DMS153 (cell line): Measurements from ENCODE around the gene FGL2.
"Not testable (repeated sequence)": the region's sequence is repeated elsewhere in the genome, so short reads cannot be mapped to it uniquely, and the experiment has no call there.

Source experiments
- DNase-seq: peaks from one replicate; lab custom pipeline; 2025; lab: John Stamatoyannopoulos, UW

Gene FGL2, protein sequence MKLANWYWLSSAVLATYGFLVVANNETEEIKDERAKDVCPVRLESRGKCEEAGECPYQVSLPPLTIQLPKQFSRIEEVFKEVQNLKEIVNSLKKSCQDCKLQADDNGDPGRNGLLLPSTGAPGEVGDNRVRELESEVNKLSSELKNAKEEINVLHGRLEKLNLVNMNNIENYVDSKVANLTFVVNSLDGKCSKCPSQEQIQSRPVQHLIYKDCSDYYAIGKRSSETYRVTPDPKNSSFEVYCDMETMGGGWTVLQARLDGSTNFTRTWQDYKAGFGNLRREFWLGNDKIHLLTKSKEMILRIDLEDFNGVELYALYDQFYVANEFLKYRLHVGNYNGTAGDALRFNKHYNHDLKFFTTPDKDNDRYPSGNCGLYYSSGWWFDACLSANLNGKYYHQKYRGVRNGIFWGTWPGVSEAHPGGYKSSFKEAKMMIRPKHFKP

DNA sequence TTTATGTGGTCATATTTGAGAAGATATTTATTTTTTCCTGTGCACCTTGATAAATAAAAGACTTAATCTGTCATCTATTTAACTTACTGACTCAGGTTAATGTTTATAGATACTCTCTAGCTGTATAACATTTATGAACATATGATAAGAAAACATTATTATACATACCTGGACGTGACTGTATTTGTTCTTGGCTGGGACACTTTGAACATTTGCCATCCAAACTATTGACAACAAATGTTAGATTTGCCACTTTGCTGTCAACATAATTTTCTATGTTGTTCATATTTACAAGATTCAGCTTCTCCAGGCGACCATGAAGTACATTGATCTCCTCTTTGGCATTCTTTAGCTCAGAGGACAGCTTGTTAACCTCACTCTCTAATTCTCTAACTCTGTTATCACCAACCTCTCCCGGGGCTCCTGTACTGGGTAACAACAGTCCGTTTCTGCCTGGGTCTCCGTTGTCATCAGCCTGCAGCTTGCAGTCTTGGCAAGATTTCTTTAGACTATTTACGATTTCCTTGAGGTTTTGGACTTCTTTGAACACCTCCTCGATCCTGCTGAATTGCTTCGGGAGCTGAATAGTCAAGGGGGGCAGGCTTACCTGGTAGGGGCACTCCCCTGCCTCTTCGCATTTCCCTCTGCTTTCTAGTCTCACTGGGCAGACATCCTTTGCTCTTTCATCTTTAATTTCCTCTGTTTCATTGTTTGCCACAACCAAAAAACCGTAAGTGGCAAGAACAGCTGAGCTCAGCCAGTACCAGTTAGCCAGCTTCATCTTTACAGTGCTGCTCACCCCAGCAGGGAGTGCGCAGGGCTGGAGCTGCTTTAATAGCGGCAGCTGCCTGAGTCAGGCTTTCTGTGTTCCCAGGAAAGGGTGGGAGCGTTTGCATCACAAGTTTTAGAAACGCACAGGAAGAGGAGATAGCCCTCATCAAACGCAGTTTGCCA, at the start of gene FGL2:
TSS of gene FGL2 (minus strand) at position 807 of the 954 bp plus-strand sequence. CDS start at position 781, 26 bp downstream.
- DNase-seq: no peak

DNA sequence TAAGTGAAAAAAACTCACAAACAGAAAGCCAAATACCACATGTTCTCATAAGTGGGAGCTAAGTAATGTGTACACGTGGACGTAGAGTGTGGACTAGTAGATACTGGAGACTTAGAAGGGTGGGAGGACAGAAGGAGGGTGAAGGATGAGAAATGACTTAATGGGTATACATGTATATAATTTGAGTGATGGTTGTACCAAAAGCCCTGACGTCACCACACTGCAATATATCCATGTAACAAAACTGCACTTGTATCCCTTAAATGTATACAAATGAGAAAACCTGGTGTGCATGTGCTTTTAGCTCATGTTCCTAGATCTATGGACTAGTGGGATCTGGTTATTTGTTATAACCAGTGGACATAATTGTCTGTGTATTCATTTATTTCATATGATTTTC, 48.5 kb upstream of the FGL2 start:
- no peak for DNase-seq

DNA sequence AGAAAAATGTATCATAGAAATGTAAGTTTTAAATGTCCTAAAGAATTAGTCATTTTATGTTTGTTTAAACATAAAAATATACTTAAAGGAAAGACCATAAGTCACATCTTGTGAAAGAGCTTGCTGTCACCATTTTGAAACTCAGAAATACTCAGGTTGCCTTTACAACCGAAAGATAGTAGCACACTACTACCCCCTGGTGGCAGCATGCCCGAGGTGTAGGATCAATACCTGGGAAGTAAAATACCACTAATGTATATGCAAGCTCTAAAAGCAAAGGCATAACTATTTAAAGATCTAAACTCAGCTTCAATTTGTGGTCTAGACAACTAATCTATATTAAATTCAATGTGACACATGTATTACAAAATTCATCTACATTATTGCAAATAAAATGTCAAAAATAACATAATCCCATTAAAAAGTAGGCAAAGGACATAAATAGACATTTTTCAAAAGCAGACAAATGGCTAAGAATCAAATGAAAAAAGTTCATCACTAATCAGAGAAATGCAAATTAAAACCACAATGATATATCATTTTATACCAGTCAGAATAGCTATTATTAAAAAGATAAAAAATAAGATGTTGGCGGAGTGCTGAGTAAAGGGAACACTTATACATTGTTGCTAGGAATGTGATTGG, 47.7 kb upstream of the FGL2 start:
- peak; percentile 18 for DNase-seq

DNA sequence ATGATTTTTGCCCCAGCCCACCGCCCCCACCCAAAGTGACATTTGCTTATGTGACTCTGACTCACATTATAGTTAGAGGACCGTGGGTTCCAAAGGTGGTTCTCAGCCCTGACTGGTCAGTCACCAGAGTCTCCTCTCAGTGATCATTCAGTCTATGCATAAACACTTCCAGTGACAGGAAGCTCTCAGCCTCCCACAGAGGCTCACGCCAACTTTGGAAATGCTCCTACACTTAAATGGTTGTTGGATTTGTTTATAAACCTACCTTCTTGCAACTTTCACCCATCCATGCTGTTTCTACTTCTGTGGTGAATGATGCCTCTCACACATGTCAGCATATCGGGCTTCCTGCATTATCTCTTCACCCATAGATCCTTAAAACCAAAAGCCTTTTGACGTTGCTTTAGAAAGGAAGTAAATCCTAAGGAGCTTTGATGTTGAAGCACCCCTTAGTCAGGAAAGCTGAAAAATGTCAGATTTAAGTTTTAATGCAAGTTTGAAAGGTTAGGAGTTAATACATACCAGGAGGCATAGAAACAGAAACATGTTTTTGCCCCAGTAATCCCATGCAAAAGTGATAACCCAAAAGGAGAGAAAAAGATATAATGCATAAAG, 46.5 kb upstream of the FGL2 start:
- DNase-seq: no peak

DNA sequence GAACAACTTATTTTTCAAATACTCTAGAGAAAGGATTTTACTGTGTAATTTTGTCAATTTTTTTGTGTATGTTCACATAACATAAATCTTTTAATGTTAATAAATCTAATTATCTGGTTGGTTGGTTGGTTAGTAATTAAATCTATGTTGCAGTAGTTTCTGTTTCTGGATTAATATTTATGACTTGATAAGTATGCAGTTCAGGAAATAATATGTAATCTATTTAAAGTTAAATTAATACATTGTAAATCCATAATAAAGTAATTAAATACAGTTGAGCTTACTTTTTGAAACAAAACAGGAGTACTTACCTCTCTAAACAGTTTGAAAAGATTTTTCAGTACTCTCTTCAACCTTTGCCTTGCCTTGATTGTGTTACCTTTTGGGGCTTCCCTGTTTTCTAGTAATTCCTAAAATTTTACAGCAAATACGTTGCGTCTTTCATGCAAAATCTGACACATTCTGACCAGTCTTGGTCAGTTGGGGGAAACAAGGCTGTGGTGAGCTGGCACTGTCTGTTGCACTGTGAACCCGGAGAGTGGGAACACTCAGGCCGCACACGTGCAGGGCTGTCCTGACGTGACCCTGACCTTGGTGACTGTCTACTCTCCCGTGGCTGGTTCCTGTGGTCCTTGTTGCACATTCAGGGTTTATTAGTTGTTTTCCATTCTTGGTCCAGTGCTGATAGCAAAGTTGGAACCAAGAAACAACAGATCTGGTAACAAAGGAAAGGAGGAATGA, 45.6 kb upstream of the FGL2 start:
- no peak for DNase-seq

DNA sequence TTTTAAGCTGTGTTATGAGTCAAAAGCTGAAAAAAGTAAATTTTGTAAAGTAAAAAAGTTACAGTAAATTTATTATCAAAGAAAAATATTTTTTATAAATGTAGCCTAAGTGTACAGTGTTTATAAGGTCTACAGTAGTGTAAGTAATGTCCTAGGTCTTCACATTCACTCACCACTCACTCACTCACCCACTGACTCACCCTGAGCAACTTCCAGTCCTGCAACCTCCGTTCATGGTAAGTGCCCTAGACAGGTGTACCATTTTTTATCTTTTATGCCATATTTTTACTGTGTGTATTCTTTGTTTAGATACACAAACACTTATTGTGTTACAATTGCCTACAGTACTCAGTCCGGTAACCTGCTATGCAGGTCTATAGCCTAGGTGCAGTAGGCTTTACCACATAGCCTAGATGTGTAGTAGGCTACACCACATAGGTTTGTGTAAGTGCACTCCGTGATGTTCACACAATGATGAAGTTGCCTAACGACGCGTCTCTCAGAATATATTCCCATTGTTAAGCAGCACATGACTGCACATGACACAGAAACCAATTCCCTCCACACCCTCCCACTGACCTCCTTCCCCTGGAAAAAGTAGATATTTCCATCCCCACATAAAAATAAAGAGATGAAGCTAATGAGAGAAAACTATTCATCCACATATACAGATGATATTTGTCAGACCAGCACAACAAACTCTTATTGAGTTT, 44.8 kb upstream of the FGL2 start:
- no peak for DNase-seq

DNA sequence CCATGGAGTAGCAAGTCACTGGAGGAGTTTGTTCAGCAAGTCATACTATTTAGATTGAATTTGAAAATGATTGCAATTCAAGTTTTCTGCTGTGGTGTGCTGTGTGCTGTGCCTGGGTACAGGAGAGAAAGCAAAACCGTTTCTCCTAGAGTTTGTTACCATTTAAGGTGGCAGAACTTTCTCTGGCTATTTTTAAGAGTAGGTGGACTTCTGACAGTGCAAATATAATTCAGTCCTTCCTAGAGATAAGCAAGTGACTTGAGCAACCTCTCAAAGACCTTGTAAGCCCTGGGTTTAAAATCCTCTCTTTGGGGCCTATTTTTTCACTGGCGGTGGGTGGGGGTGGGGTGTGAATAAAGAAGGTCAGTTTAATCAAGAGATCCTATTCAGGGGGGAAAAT, 42.9 kb upstream of the FGL2 start:
- DNase-seq: no peak

DNA sequence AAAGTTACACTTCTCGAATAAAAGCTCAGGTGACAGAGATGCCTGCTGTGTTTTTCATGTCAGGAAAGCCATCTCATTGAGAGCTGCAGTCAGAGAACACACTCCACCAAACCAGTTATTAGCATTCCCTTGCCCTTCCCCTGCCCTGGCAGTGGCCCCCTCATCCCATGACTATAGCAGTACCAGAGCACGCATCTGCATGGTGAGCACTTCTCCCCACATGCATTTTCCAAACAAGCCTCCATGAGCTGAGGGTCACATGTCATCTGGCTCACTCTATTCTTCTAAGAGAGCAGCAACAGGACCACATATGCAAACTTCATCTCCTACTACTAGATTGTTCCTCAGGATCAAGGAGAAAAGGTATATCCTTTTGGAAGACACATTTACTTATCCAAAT, 42.4 kb upstream of the FGL2 start:
- no peak for DNase-seq

DNA sequence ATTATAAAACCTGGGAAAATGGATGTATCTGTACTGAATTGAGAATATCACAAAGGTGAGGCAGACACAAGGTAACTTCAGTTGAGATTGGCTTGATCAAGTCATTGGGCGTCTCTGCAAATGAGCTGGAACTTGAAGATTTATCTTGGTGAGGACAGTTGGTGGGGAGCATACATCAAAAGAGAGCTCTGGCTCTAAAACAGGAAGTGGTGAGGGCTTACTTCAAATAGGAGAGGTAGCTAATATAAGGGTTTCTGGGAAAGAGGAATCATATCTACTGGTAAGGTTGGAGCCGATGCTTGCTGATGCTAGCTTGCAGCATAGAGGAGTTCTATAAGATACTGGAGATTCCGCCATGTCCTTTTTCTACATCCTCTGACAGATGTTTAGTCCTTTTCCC, 39.9 kb upstream of the FGL2 start:
- DNase-seq: no peak

DNA sequence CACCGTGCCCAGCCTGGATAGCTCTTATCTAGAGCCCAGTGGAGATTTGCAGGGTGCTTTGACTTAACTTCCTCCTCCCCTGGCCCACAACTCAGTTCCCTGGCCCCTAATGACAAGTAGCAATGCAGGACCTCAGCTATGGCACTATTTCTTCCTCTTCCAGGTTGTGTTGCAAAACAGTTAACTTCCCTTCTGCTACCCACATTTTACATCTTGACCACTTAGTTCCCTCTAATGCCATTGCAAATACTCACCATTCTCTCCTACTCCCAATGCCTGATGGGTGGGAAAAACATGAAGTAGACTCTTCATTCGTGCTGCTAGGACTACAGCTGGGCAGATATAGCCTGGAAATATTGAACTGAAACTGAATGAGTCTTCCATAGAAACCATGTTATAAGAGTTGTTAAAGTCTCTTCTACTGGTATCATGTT, 39.1 kb upstream of the FGL2 start:
- no peak for DNase-seq

DNA sequence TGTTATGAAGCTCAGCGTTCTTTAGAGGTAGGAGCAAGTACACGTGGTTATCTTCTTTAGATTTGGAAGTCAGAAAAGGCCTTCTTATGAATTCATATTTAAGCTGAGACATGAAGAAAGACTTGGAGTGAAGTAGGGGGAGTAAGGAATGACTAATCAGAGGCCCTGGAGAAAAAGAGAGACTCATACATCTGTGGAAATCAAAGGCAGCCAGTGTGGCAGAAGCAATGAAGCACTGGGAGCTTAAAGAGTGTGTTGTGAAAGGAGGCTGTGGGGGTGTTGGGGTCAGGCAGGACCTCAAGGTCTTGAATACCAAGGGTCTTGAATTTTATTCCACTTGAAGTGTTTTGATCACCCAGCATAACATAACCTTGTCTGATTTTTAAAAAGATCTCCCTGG, 35.7 kb upstream of the FGL2 start:
- DNase-seq: no peak

DNA sequence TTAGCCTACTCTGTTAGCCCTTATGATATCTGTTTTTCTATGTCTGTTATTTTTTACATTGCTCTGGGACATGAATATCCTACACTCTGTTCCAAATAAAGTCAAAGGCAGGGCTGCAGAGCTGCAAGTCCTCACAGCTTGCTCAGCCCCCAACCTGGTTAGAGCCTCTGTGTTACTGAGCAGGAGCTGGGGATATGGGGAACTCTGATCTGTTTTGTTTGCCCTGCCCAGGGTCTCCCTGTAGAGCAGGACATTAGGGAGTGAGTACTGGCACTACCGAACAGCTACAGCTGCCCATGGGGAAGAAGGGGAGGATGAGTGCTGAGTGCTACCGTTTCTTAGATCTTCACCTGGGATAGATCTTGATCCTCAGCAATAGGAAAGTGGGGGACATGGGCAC, 32.8 kb upstream of the FGL2 start:
- DNase-seq: no peak

DNA sequence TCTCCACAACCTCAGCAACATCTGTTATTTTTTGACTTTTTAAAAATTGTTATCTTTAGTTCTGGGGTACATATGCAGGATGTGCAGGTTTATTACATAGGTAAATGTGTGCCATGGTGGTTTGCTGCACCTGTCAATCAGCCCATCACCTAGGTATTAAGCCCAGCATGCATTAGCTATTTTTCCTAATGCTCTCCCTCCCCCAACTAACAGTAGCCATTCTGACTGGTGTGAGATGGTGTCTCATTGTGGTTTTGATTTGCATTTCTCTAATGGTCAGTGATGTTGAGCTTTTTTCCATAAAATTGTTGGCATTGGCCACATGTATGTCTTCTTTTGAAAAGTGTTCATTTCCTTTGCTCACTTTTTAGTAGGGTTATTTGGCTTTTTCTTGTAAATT, 29.2 kb upstream of the FGL2 start:
- not testable (repeated sequence) for DNase-seq

DNA sequence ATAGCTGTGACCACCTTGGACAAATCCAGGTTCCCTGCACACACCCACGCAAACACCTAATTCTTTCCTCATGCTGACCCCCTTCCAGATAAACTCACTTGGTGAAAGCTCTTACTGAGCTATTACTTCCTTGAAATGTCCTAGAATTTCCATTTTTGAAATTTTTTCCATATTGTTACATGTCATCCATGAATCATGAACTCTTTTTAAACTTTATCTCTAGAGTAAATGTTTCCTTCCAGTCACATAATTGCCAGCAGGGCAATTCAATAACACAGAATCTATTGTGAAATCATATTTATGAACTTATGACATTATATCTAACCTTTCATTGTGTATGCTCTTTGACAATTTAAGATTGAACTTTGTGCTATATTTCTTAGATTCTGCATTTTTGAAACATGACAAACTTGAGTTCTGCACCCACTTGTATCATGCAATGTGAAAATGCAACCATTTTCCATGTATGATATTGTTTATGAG, 26.8 kb upstream of the FGL2 start:
- no peak for DNase-seq

DNA sequence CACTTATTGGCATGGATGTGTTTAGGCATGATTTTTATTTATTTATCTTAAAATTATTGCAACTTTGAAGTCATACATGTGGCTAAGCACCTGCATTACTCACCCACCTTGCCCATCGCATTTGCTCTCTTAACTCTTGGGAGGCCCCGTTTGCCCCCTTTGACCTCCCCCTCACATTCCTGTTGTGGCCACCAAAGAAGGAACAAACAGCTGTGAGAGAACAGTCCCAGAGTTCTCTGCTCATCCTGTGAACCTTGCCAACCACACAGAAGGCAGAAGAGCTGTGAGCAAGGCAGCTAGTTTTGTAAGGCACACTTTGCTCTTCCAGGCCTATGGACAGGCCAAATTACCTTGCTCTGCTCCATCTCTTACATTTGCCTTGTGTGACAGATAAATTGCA, 23.6 kb upstream of the FGL2 start:
- DNase-seq: no peak

DNA sequence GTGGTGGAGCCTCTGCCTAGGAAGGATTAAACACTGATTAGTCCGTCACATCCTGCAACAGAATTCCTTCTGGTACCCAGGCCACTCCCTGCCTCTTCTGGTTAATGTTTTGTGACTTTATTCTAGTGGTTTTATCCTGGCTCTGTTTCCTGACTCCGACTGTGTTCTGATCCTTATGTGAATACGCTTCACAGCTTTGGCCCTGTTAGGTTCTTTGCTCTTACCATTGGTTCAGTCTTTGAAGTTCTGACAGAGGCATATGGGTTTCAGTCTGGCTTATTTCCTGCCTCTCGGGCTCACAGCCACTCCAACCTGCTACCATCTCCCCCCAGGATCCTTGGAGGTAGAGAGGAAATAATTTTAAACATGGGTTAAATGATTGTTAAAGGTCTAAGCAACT, 23.2 kb upstream of the FGL2 start:
- DNase-seq: no peak

DNA sequence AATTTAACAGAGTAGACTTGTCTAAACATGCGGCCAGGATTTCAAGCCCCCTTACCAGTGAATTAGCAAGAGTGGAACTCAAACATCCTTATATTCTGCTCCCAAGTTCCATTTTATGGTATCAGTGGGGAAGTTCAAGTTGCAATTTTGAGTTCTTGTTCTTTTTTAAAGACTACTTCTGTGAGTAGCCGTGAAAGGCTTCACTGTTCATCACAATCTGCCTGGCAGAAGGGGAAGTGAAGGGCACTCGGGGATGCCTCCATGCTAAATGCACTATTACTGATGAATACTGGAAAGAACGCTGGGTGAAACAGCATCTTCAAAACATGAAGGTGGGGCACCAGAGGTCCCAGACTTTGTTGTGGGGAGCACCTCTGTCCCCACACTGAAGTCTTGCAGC, 22.4 kb upstream of the FGL2 start:
- no peak for DNase-seq

DNA sequence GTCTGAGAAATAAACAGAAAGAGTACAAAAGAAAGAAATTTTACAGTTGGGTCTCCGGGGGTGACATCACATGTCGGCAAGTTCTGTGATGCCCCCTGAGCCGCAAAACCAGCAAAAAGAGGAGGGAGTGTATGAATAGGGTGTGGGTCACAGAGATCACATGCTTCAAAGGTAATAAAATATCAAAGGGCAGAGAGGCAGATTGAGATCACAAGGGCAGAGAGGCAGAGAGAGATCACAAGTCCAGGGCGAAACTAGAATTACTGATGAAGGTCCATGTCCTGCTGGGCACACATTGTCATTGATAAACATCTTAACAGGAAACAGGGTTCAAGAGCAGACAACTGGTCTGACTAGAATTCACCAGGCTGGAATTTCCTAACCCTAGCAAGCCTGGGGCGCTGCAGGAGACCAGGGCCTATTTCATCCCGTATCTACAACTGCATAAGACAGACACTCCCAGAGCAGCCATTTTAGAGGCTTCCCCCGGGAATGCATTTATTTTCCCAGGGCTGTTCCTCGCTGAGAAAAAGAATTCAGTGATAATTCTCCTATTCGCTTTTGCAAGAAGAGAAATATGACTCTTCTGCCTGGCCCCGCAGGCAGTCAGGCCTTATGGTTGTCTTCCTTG, 20.2 kb upstream of the FGL2 start:
- not testable (repeated sequence) for DNase-seq

DNA sequence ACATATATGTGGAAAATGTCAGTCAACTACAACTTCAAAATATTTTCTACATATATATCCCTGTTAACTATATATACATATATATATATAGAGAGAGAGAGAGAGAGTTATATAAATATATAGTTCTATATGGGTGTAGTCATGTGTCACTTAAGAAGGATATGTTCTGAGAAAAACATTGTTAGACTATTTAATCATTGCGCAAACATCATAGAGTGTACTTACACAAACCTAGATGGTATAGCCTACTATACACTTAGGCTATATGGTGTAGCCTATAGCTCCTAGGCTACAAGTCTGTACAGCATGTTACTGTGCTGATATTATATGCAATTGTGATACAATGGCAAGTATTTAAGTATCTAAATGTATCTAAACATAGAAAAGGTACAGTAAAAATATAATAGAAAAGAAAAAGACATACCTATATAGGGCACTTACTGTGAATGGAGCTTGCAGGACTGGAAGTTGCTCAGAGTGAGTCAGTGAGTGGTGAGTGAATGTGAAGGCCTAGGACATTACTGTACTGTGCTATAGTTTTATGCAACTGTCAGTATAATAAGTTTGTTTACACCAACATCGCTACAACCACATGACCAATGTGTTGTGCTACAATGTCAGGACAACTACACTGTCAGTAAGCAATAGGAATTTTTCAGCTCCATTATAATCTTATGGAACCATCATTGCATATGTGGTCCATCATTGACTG, 18.0 kb upstream of the FGL2 start:
- DNase-seq: no peak
